ENCODE measurements around the gene ATP6V1A.

Gene ATP6V1A

DNA sequence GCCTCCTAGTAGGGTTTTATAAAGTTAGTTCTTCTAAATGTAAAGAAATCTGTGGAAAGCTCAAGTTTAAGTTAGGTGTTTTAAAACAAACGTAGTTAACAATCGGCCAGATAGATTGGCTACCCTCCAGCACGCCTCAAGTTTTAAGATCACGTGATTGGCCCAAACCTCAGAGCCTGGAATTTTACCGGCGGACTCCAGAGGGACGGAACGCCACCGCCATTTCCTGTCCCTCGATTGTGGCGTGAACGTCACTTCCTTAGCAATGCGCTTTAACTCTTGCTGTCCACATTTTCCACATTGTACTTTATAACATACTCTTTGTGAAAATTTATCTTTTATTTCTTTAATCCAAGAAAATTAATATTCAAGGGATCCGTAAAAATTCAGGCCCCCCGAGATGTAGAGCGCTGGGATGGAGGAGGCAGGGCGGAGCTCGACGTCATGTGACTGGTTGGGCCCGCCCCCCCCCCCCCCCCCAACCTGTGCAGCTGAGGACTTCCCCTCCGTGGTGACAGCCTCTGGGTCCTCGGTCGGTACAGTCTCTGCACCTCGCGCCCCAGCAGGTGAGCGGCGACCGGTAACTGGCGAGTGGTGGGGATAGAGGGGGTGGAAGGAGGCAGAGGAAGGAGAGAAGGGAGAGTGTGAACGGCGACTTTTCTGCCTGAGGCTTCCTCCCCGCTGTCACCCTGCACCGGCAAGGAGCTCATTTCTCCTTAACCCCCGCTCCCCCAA, at the start of gene ATP6V1A:
TSS of gene ATP6V1A (plus strand) at position 488 of the 735 bp plus-strand sequence. CDS start 31,719 bp downstream, outside the sequence.
- DNase-seq, result peak; percentile 95

DNA sequence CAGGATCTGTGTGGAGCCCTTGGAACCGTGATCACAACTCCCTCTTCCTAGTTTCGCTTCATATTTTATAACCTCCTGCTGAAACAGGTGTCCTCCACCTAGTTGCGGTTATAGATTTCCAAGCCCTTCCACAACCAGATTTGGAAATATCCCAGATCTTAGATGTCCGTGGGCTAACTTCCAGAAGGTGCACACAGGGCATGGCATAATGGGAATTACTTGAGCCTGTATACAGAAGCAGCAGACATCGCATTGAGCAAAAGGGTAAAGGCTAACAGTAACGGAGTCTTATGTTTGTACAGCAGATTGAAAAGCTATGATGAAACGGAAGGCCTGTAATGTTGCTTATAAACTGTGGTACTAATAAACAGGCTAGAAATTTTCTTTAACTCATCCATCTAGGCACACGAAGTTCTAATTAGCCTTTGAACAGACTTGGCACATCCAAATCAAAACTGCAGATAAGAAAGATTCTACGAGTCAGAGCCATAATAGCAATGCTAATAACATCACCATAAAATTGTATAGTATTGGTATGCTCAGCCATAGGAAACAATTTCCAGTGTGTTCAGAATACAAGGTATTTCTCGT, 49.2 kb upstream of the ATP6V1A start:
- no peak for DNase-seq

- DNase-seq, result no peak
These were observed 48.6 kb upstream of the ATP6V1A start for GRCh38 chr3:113698213-113698742.

GRCh38 chr3:113698956-113699355, 47.9 kb upstream of the ATP6V1A start:
- DNase-seq, result no peak

GRCh38 chr3:113707835-113708234, 39.0 kb upstream of the ATP6V1A start:
- no peak for DNase-seq

DNA sequence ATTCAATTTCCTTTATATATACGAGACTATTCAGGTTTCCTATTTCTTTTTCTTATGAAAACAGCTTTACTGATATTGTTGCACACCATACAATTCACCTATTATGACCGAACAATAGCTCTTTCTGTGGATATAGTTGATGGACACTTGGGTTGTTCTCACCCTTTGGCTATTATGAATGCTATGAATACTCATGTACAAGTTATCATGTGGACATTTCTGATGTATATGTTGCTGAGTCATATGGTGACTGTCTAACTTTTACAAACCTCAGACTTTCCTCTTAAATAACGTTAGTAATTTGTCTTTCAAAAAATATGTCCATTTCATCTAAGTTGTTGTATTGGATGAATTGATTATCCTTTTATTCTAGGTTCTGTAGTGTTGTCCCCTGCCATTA, 34.7 kb upstream of the ATP6V1A start:
- DNase-seq, result peak; percentile 2

- no peak for DNase-seq
These were observed 32.1 kb upstream of the ATP6V1A start for GRCh38 chr3:113714702-113715101.

- DNase-seq, result no peak
These were observed 29.5 kb upstream of the ATP6V1A start for GRCh38 chr3:113717308-113717707.

GRCh38 chr3:113717818-113718217, 29.0 kb upstream of the ATP6V1A start:
- DNase-seq, result no peak

- no peak for DNase-seq
These were observed 27.5 kb upstream of the ATP6V1A start for GRCh38 chr3:113719294-113719693.

DNA sequence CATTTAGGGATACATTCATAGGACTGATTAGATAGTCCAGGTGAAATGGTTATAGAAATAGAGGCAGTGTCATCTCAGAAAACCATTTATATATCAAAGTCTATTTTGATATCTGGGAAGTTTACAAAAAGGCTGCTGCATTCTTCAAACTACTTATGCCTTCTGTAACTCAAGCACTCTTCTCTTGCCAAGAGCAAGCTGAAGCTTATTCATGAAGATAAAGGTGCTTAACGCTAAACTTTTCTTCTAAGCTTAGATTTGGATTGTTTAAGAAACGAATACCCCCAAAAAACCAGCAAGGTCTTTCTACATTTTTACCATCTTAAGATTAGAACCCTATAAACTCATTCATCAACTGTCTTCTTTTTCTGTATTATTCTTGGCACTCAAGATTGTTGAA, 27.1 kb upstream of the ATP6V1A start:
- no peak for DNase-seq

GRCh38 chr3:113721636-113722035, 25.2 kb upstream of the ATP6V1A start:
- DNase-seq, result no peak

GRCh38 chr3:113728661-113729060, 18.2 kb upstream of the ATP6V1A start:
- DNase-seq, result no peak

GRCh38 chr3:113730550-113730949, 16.3 kb upstream of the ATP6V1A start:
- DNase-seq, result no peak

DNA sequence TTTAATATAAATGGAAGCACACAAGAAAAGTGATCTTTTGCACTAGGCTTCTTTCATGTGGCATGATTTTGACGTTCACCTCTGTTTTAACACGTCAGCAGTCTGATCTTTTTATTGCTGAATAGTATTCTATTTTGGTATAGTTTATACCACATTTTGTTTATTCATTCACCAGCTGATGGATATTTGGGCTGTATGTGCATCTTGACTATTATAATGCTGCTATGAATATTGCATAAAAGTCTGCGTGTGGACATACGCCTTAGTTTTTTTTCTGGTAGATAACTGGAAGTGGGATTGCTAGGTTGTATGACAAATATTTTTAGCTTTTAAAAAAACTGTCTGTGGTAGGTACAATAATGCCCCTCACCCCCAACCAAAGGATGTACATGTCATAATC, 15.1 kb upstream of the ATP6V1A start:
- no peak for DNase-seq

DNA sequence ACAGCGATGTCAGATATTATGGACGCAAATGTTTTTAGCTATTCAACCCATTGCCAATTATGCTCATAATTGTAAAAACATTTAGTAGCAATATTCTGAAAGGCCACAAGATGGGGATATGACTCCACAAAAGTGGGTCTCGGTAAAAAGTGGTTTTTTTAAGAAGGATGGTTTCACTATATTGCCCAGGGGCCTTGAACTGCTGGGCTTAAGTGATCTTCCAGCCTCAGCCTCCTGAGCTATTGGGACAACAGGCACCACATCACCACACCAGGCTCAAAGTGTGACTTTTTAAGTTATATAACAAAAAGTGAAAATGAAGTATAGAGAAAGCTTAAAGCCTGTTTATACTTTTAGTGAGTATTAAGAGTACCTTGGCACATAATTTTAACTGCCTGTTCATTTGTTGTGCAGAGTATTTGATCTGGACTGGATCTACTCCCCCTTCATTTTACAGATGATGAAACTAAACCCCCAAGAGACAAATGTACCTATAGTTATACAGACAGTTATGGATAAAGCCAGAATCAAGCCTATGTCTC, 10.2 kb upstream of the ATP6V1A start:
- DNase-seq, result peak; percentile 78

DNA sequence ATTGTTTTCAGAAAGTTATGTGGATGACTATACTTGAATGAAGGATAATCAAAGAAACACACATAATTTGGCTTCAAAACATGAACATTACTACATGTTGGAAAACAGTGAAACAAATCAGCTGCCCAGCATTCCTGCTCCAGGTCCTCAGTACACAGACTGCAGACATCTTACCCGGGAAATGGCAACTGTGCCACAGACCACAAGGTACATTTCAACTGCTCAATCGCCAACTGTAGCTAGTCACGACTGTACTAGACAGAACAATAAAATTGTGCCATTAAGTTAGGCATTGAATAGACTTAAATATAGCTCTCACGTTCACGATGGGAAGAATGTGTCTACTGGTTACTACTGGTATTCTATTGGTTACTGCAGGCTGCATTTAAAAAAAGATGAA, 5.7 kb upstream of the ATP6V1A start:
- DNase-seq, result no peak

DNA sequence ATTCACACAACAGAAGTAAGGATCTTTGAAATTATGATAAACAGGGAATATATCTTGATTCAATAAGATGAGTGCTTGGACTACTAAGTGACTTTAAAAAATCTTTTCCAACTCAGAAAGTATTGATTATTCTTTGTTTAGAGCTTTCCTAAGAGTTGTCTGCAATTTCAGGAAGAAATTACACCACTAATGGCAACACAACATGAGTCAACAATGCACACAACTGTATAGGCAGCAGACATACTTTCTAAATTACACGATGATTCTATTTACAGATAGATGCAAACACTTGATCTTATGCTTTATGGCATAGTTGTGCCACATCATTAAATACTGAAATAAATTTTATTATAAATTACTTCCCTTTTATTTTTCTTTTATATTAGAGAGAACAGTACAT, 5.2 kb upstream of the ATP6V1A start:
- peak; percentile 49 for DNase-seq

DNA sequence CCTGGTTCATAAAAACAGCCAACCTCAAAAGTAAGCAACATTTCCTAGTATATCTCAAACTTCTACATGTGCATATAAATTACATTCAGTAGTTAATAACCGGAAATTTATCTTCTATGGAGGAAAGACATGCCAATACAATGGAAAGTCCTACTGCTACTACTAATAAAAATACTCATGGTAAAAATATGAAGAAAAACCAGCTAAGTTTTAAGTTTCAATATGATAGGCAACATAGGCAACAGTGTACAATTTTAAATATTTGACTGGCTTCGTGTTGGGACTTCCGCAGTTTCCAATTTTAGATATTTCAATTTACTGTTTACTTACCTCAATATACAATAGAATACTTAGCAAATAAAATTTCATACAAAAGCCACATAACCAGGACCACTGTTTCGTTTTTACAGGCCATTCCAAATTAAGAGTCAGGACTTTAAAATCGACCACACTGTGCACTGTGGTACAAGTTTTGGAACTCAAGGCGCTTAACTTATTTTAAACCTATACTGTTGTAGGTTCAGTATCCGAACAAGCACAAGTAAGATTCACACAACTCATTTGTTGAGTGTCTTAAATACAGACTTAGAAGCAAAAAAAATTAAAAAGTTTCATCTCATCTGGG, 3.7 kb upstream of the ATP6V1A start:
- DNase-seq, result no peak

GRCh38 chr3:113744941-113745755, 1.7 kb upstream of the ATP6V1A start:
- peak; percentile 91 for DNase-seq

DNA sequence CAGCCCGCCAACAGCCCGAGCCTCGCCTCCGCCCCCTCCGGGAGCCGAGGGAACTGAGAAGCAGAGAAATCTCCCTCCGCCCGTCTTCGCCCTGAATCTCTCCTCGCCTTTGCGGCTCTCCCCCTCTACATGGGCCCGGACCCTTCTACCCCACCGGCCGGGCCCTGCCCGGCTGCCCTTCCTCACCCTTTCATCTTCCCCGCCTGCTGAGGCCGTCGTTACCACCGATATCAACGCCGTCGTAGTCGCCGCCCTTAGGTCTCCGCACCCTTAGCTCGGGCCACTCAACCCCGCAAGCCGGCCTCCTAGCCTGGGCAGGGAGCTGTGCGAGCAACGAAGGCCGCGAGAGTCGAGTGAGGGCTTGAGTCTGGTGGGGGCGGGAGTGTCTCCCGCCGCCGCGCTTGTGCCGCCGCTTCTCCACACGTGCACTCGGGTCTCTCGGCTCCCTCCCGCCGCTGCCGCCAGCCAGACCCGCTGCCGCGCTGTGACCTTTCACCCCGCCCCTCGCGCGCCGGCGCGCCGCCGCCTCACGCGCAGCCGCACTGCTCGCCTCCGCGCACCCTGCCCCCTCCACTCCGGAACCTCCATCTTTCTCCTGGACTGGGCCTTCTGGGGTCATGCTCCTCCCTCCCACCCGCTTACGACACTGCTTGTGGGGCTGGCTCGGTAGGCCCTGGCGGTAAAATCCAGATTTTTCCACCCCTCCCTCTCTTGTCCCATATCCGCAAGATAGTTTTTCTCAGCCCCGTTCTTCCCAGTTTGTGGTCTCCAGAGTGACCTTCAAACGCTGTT, 883 bp upstream of the ATP6V1A start, which contains the start of gene NAA50:
TSS of gene NAA50 (minus strand) at position 494 of the 792 bp plus-strand sequence. CDS start at position 194, 300 bp downstream.
- DNase-seq, result peak; percentile 96
